SK-N-SH (cell line): Measurements from ENCODE around the gene XXYLT1. TPM values are rescaled to one million over a fixed set of nuclear protein-coding genes. Genes with fewer than 3 reads are reported as not detected.

Experiments used
- CTCF ChIA-PET: fragments of 300-600, 350-600 bp; formaldehyde crosslinking; extraction: SDS; loops from one replicate; lab custom pipeline; 2021; lab: Yijun Ruan, JAX
- POLR2A ChIA-PET: fragments of 350-600 bp; sonication (Branson Sonifier 250); formaldehyde crosslinking; extraction: SDS; loops from one replicate; lab custom pipeline; 2020; ENCODE audit warnings: antibody characterized with exemption, inconsistent platforms; lab: Yijun Ruan, JAX
- DNase-seq: peaks from one replicate; pipeline ENCODE4 v3.0.0; 2012
- H2AFZ ChIP-seq: fragments of 200-600 bp; sonication (generic); 2 replicates; pipeline ENCODE4 v1.8.1; 2016; ENCODE audit warnings: antibody characterized with exemption, mild to moderate bottlenecking, low read depth
- H3F3A ChIP-seq: fragments of 200-600 bp; sonication (generic); replicated peaks from 2 replicates; pipeline ENCODE3; 2016; ENCODE audit warnings: antibody characterized with exemption, mild to moderate bottlenecking; ENCODE audit not compliant: insufficient read depth
- H3K27ac ChIP-seq, 2 experiments: fragments of 200-500 bp in 1 of 2; fragments of 200-600 bp in 1 of 2; sonication (Bioruptor generic) in 1 of 2; sonication (generic), shearing (Covaris generic) in 1 of 2; 2 replicates each; pipeline versions ENCODE4 v1.5.1 to v1.6.1; 2014 to 2016; ENCODE audit warnings: low read depth in 2 of 2, inconsistent platforms in 1 of 2, low read length in 1 of 2, mild to moderate bottlenecking in 1 of 2, mixed read lengths in 1 of 2
- H3K27me3 ChIP-seq: fragments of 200-600 bp; sonication (generic), shearing (Covaris generic); 2 replicates; pipeline ENCODE4 v1.6.1; 2016; ENCODE audit warnings: mixed run types; ENCODE audit not compliant: insufficient read depth
- H3K36me3 ChIP-seq, 2 experiments: fragments of 200-500 bp in 1 of 2; fragments of 200-600 bp in 1 of 2; sonication (Bioruptor generic) in 1 of 2; sonication (generic) in 1 of 2; replicated peaks in 1 of 2; 2 replicates each; pipeline versions ENCODE3 to v1.5.1; 2014 to 2016; ENCODE audit warnings: low read length in 1 of 2, mild to moderate bottlenecking in 1 of 2; ENCODE audit not compliant: insufficient read depth in 2 of 2, control insufficient read depth in 1 of 2
- H3K4me1 ChIP-seq, 2 experiments: fragments of 200-500 bp in 1 of 2; fragments of 200-600 bp in 1 of 2; sonication (Bioruptor generic) in 1 of 2; sonication (generic), shearing (Covaris generic) in 1 of 2; 2 replicates each; pipeline versions ENCODE4 v1.5.1 to v1.6.1; 2014 to 2016; ENCODE audit warnings: low read depth in 1 of 2, low read length in 1 of 2, mixed run types in 1 of 2; ENCODE audit not compliant: insufficient read depth in 2 of 2, control insufficient read depth in 1 of 2
- H3K4me2 ChIP-seq: fragments of 200-600 bp; sonication (generic), shearing (Covaris generic); 2 replicates; pipeline ENCODE4 v1.6.1; 2017; ENCODE audit warnings: mixed run types
- H3K4me3 ChIP-seq, 2 experiments: fragments of 200-500 bp in 1 of 2; fragments of 200-600 bp in 1 of 2; sonication (Bioruptor generic) in 1 of 2; sonication (generic), shearing (Covaris generic) in 1 of 2; 2 replicates each; pipeline versions ENCODE4 v1.5.1 to v1.8.1; 2014 to 2016; ENCODE audit warnings: low read depth in 2 of 2, inconsistent platforms in 1 of 2, low read length in 1 of 2, mild to moderate bottlenecking in 1 of 2, mixed read lengths in 1 of 2, moderate library complexity in 1 of 2
- H3K79me2 ChIP-seq: fragments of 200-600 bp; sonication (generic); 2 replicates; pipeline ENCODE4 v1.8.1; 2017; ENCODE audit warnings: mild to moderate bottlenecking; ENCODE audit not compliant: insufficient read depth
- H3K9ac ChIP-seq: fragments of 200-600 bp; sonication (generic); 2 replicates; pipeline ENCODE4 v1.6.1; 2017; ENCODE audit warnings: mixed run types
- H3K9me2 ChIP-seq: fragments of 200-600 bp; sonication (generic); 2 replicates; pipeline ENCODE4 v1.6.1; 2017; ENCODE audit warnings: mixed run types
- H3K9me3 ChIP-seq: fragments of 200-600 bp; sonication (generic); 2 replicates; pipeline ENCODE4 v1.6.1; 2017; ENCODE audit warnings: mixed run types, mild to moderate bottlenecking, moderate library complexity
- H4K20me1 ChIP-seq: fragments of 200-600 bp; sonication (generic); 2 replicates; pipeline ENCODE4 v1.6.1; 2017; ENCODE audit warnings: mild to moderate bottlenecking, mixed run types; ENCODE audit not compliant: insufficient read depth
- CHD2 ChIP-seq: fragments of 150-350 bp; IDR thresholded peaks from 2 replicates; pipeline ENCODE4 v1.6.1; 2018; ENCODE audit warnings: low read length; ENCODE audit not compliant: partially characterized antibody
- ELF1 ChIP-seq: IDR thresholded peaks from 2 replicates; pipeline ENCODE4 v1.4.0; 2012
- FOXM1 ChIP-seq: IDR thresholded peaks from 2 replicates; pipeline ENCODE4 v1.4.0; 2012; ENCODE audit warnings: low read depth, mild to moderate bottlenecking
- IRF3 ChIP-seq: fragments of 150-350 bp; IDR thresholded peaks from 2 replicates; pipeline ENCODE4 v1.6.1; 2016; ENCODE audit warnings: mild to moderate bottlenecking, low read depth, low read length
- JUND ChIP-seq: IDR thresholded peaks from 2 replicates; pipeline ENCODE4 v1.4.0; 2012
- MEF2A ChIP-seq: IDR thresholded peaks from 2 replicates; pipeline ENCODE4 v1.4.0; 2012; ENCODE audit warnings: low read depth, borderline replicate concordance
- MXI1 ChIP-seq: IDR thresholded peaks from 2 replicates; pipeline ENCODE4 v1.6.1; 2012; ENCODE audit warnings: mild to moderate bottlenecking, low read depth, low read length, improper control_type of control experiment
- NFIC ChIP-seq: IDR thresholded peaks from 2 replicates; pipeline ENCODE4 v1.4.0; 2012; ENCODE audit warnings: borderline replicate concordance
- NRF1 ChIP-seq: IDR thresholded peaks from 2 replicates; pipeline ENCODE4 v1.6.1; 2012; ENCODE audit warnings: low read depth, mild to moderate bottlenecking, low read length
- POLR2AphosphoS5 ChIP-seq: IDR thresholded peaks from 2 replicates; pipeline ENCODE4 v1.6.1; 2012; ENCODE audit warnings: low read depth, low read length
- RCOR1 ChIP-seq: fragments of 150-350 bp; IDR thresholded peaks from 2 replicates; pipeline ENCODE4 v1.6.1; 2017; ENCODE audit warnings: antibody characterized with exemption, low read length
- RFX5 ChIP-seq: IDR thresholded peaks from 2 replicates; pipeline ENCODE4 v1.6.1; 2012; ENCODE audit warnings: mild to moderate bottlenecking, improper control_type of control experiment, low read length
- RXRA ChIP-seq: IDR thresholded peaks from 2 replicates; pipeline ENCODE4 v1.4.0; 2012; ENCODE audit warnings: low read depth, mild to moderate bottlenecking, borderline replicate concordance
- TCF12 ChIP-seq: IDR thresholded peaks from 2 replicates; pipeline ENCODE4 v1.4.0; 2012
- YY1 ChIP-seq: IDR thresholded peaks from 2 replicates; pipeline ENCODE4 v1.4.0; 2012; ENCODE audit warnings: low read depth, mild to moderate bottlenecking
- WGBS: methylation state at CpG from one replicate; pipeline ENCODE4 v1.1.6; 2017; ENCODE audit warnings: low lambda C conversion rate; 5-methylcytosine and 5-hydroxymethylcytosine counted together
- polyA plus RNA-seq, 3 experiments: library from polyadenylated mRNA; depleted of rRNA; stranded (reverse); fragments of >200 nt; gene quantifications; 2 replicates each; pipeline ENCODE4 v1.2.3, GENCODE V29; 2012
- TF ChIP-seq, protein P1 (sequence below): IDR thresholded peaks from 2 replicates; pipeline ENCODE4 v1.4.0; 2012; ENCODE audit warnings: low read depth, borderline replicate concordance

Gene XXYLT1
- polyA plus RNA-seq, 1 of the 3 experiments (the other 2 are of a cell fraction): 22.6 TPM

GRCh38 chr3:195268576-195269309, 2.2 kb downstream of the XXYLT1 start:
- ChIA-PET CTCF (interaction anchor here (1.0 to 5.9 kb wide), 10 partner anchors 8 to 596 kb away, joined by 3 to 216 read pairs (median 12); partner anchors contain the start of genes FAM43A and LSG1), POLR2A (no interaction called here)
- H3K9ac ChIP-seq: no peak overlapping the region
- H3K9me3 ChIP-seq: no peaks in the 10 kb centered on the region
- no peak overlapping the region; a peak in 1 of 4 replicates for H3K27ac ChIP-seq
- DNase-seq: no peak
- peaks cover 50% of the 10 kb centered on the region for H3K79me2 ChIP-seq
- H4K20me1 ChIP-seq: peaks cover 6% of the 10 kb centered on the region; the same call in 1 of the 2 replicates
- H3K4me2 ChIP-seq: peak overlapping the region; percentile 99; the same call in 1 of the 2 replicates
- H3K4me3 ChIP-seq: no peak overlapping the region
- peaks cover 0 to 9% of the 10 kb centered on the region in 2 experiments for H3K36me3 ChIP-seq
- 98% methylated on average over 10 of the region's 11 CpGs for WGBS
- no peaks in the 10 kb centered on the region for H3K9me2 ChIP-seq
- H3K27me3 ChIP-seq: no peaks in the 10 kb centered on the region
- no peaks in the 10 kb centered on the region for H3F3A ChIP-seq
- TF ChIP-seq NFIC: no peak
- TF ChIP-seq RXRA: no peak
- no peak for TF ChIP-seq TCF12
- no peak for TF ChIP-seq CHD2
- TF ChIP-seq MXI1: no peak
- TF ChIP-seq MEF2A: no peak
- no peak for TF ChIP-seq FOXM1
- TF ChIP-seq IRF3: no peak
- TF ChIP-seq, protein P1, sequence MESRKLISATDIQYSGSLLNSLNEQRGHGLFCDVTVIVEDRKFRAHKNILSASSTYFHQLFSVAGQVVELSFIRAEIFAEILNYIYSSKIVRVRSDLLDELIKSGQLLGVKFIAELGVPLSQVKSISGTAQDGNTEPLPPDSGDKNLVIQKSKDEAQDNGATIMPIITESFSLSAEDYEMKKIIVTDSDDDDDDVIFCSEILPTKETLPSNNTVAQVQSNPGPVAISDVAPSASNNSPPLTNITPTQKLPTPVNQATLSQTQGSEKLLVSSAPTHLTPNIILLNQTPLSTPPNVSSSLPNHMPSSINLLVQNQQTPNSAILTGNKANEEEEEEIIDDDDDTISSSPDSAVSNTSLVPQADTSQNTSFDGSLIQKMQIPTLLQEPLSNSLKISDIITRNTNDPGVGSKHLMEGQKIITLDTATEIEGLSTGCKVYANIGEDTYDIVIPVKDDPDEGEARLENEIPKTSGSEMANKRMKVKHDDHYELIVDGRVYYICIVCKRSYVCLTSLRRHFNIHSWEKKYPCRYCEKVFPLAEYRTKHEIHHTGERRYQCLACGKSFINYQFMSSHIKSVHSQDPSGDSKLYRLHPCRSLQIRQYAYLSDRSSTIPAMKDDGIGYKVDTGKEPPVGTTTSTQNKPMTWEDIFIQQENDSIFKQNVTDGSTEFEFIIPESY: no peak
- TF ChIP-seq ELF1: no peak
- TF ChIP-seq YY1: no peak
- no peak for TF ChIP-seq NRF1
- TF ChIP-seq RFX5: no peak
- no peak for TF ChIP-seq POLR2AphosphoS5
- peaks cover 0 to 22% of the 10 kb centered on the region in 2 experiments; a peak in 2 of 4 replicates for H3K4me1 ChIP-seq
- no peak overlapping the region for H2AFZ ChIP-seq

GRCh38 chr3:195267096-195267495, 3.9 kb downstream of the XXYLT1 start:
- no peak overlapping the region for H3K9ac ChIP-seq
- no peaks in the 10 kb centered on the region for H3K9me3 ChIP-seq
- WGBS: 85% methylated on average over 3 of the region's 3 CpGs
- peaks cover 0 to 9% of the 10 kb centered on the region in 2 experiments for H3K36me3 ChIP-seq
- H3K4me2 ChIP-seq: no peak overlapping the region
- H3F3A ChIP-seq: no peaks in the 10 kb centered on the region
- DNase-seq: no peak
- TF ChIP-seq RCOR1 (no peak), TCF12 (no peak), JUND (no peak)
- H2AFZ ChIP-seq: no peak overlapping the region
- no peak overlapping the region; a peak in 1 of 4 replicates for H3K27ac ChIP-seq
- H3K9me2 ChIP-seq: no peaks in the 10 kb centered on the region
- peaks cover 6% of the 10 kb centered on the region for H4K20me1 ChIP-seq
- H3K27me3 ChIP-seq: no peaks in the 10 kb centered on the region
- ChIA-PET POLR2A (no interaction called here), CTCF (interaction anchor here (1.1 to 5.9 kb wide), 3 partner anchors 254 to 584 kb away, joined by 3 to 216 read pairs (median 11); partner anchors contain the start of gene FAM43A)
- peaks cover 0 to 22% of the 10 kb centered on the region in 2 experiments; a peak in 2 of 4 replicates for H3K4me1 ChIP-seq
- no peak overlapping the region for H3K4me3 ChIP-seq
- H3K79me2 ChIP-seq: peaks cover 52% of the 10 kb centered on the region
